Stimulated activated effector memory CD8-positive, alpha-beta T cell treated with anti-CD3 and anti-CD28 coated beads, Interleukin-12 subunit alpha, Interleukin-12 subunit beta, amount 100 ng/mL, for 72 hours (primary cell): Measurements from ENCODE around the gene CDC14B.
A peak's percentile ranks its signal among the peaks of the same experiment; 100 is the strongest.

Experiments
- ATAC-seq: fragments of 150-1000 bp; cut with Tn5 transposase; 2 replicates; pipeline ENCODE4 v1.10.0; 2021
- DNase-seq, 2 donors: peaks; one replicate each; pipeline ENCODE4 v3.0.0; 2021 to 2022; ENCODE audit warnings: low spot score in 2 of 2
- H3K27ac Mint-ChIP-seq: one replicate; pipeline ENCODE4 v1.8.0; 2022; ENCODE audit warnings: mild to moderate bottlenecking, mixed read lengths
- H3K36me3 Mint-ChIP-seq: one replicate; pipeline ENCODE4 v1.8.0; 2022; ENCODE audit warnings: mild to moderate bottlenecking, mixed read lengths
- H3K4me1 Mint-ChIP-seq: one replicate; pipeline ENCODE4 v1.8.0; 2022; ENCODE audit warnings: mixed read lengths
- H3K4me3 Mint-ChIP-seq: one replicate; pipeline ENCODE4 v1.8.0; 2022; ENCODE audit warnings: mild to moderate bottlenecking, mixed read lengths
- H3K9me3 Mint-ChIP-seq: one replicate; pipeline ENCODE4 v1.8.0; 2022; ENCODE audit warnings: mixed read lengths

CDC14B gene

DNA sequence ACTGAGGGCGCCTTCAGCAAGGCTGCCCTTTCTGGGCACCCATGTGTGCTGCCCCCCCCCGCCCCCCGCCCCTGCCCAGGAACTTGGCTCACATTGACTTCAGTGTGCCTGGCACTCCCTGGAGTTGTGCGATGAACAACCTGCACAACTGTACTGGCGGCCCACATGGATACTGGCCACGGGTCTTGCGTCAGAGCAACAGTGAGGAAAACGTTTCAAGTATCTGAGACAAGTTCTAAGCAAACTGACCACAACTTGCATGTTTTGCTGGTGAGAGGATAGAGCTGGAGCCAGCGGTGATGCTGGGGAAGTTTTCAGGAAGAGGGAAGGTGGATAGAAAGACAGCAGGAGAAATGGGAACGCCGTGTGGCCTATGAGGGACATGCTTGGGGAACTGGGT lies 124.3 kb downstream of the CDC14B start:
- Mint-ChIP-seq H3K36me3 (peaks cover 16% of the 10 kb centered on the region), H3K4me3 (no peak overlapping the region), H3K4me1 (peaks cover 6% of the 10 kb centered on the region), H3K9me3 (no peaks in the 10 kb centered on the region), H3K27ac (no peak overlapping the region)
- ATAC-seq (no peak), DNase-seq (no peak)

DNA sequence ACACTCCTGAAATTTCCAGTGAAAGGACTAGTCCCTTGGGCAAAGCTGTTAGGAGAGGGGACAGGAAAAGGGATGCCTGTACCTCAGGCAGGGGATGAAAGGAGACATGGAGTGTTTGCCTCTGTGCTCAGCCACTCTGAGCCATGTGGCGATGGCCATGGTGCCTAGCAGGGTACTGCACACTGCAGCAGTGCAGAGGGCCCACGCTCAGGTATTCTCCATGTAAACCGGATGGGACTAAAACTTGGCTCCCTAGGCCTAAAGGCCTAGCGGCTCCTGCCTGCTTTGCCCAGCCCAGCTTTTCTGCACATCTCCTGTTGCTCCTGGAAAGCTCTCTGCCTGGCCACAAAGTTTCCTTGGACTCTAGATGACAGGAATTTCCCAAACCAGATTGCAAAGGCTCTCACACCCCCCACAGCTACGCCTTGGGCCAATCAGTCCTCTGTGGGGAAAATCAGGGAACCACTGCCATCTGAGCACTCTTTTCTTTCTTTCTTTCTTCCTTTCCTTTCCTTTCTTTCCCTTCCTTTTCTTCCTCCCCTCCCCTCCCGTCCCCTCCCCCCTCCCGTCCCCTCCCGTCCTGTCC lies 125.3 kb downstream of the CDC14B start:
- H3K9me3 Mint-ChIP-seq = no peaks in the 10 kb centered on the region
- no peak overlapping the region for H3K4me3 Mint-ChIP-seq
- peaks cover 27% of the 10 kb centered on the region for H3K36me3 Mint-ChIP-seq
- ATAC-seq (no peak), DNase-seq (no peak)
- H3K27ac Mint-ChIP-seq = no peak overlapping the region
- peaks cover 6% of the 10 kb centered on the region for H3K4me1 Mint-ChIP-seq

DNA sequence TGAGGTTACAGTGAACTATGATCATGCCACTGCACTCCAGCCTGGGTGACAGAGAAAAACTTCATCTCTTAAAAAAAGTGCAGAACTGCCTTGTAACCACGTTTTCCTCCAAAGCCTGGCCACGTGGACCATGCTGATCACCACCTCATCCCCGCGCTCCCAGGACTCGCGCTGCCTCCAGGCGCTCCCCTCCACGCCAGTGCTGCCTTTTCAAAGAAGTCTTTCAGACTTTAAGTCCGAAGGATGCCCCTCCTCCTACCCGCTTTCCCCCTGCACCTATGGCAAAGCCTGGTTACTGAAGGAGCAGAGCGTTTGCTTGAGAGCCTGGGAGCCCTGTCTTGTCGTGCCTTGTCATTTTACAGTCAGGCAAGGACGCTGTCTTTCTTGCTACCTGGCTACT lies 125.9 kb downstream of the CDC14B start:
- Mint-ChIP-seq H3K27ac (no peak overlapping the region), H3K9me3 (no peaks in the 10 kb centered on the region), H3K36me3 (peaks cover 28% of the 10 kb centered on the region), H3K4me1 (peaks cover 6% of the 10 kb centered on the region), H3K4me3 (no peak overlapping the region)
- ATAC-seq = no peak
- DNase-seq = no peak

DNA sequence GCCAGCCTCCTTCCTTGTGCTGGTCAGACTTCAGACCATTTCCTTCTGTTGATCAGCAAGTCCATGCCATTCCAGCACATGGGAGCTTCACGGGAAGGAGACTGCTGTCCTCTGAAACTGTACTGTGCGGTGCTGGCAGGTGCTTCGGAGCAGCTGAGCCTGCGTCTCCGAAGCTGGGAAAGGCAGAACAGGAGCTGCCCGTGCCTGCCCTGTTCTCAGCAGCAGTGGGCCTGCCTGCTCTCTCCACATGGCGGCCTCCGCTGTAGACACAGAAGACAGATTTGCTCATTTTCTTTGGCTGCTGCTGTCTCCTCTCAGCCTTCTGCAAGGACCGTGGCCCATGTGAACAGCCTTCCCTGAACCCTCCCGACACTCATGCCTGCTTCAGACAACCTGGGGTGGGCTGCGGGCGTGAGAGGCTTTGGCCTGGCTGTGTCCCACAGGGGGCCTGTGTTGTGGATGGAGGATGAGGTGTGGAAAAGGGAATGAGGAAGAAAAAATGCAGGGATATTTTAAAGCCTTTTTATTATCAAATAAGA lies 126.6 kb downstream of the CDC14B start:
- Mint-ChIP-seq H3K27ac (no peak overlapping the region), H3K4me3 (no peak overlapping the region), H3K9me3 (no peaks in the 10 kb centered on the region), H3K36me3 (peaks cover 33% of the 10 kb centered on the region), H3K4me1 (peaks cover 6% of the 10 kb centered on the region)
- DNase-seq (no peak), ATAC-seq (no peak)

DNA sequence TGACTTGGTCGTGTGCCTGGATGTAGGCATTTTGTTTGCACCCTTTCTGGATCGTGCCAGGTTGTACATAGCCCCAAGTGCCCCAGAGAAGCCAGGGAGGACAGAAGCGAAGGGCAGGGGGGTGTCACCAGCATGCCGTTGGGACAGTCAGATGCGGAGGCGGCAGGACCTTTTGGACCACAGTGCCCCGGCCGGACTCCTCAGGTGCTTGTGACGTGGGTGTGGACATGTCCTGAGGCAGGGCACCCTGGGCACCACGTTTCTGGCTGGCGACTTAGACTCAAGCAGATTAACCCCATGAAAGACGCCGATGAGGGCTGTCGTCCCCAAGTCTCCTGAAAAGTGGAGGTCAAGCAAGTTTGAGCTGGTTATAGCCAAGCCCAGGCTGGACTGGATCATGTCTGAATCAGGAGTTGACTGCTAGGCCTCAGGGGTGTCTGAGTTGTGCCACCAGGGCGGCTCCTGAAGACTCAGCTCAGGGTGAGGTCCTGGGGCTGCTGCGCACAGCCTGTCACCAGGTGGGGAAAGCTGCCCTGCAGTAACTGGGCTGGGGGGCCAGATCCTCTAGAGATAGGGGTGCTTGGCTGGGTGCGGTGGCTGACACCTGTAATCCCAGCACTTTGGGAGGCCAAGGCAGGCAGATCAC lies 127.6 kb downstream of the CDC14B start:
- ATAC-seq = no peak
- Mint-ChIP-seq H3K4me3 (no peak overlapping the region), H3K4me1 (peaks cover 6% of the 10 kb centered on the region)

DNA sequence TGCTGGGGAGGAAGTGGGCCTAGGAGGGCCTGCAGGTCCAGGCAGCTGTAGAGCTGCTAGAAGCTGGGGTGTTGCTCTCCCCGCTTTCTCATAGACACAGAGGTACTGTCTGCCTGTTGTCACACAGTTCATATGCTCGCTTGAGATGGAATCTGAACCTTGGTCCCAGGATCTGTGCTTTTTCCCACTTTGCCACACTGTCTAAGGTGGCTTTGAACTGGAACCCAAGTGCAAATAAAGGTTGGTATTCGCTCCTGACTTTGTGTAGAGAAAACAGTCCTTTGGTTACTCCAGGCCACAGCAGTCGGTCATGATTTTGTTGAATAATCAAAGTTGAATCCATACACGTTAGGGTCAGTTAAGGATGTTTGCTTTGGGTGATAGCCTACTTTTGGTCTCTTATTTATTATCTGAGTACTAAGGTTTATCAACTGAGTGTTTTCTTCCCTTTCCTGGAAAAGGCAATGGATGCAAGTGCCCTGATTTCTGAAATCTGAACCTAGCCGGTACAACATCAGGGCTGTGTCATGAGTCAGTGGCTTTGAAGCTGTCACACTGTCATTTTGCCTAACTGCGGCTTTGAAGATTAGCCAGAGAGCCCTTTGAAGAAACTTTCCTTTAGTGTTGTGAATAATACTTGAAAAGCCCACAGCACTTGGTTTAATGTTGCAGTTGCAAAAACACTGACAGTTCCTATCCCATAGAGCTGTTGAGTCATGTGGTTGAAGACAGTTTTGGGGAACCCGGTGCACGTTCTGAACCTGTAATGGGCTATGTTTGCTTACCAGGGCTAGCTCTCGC lies 128.4 kb downstream of the CDC14B start:
- DNase-seq = no peak
- Mint-ChIP-seq H3K9me3 (no peaks in the 10 kb centered on the region), H3K4me1 (peaks cover 6% of the 10 kb centered on the region), H3K4me3 (no peak overlapping the region), H3K27ac (peak overlapping the region; percentile 78), H3K36me3 (peaks cover 50% of the 10 kb centered on the region)
- ATAC-seq = peak; percentile 80

More for the DNA sequence above, 127.6 kb downstream of the CDC14B start:
- Mint-ChIP-seq H3K9me3 (no peaks in the 10 kb centered on the region), H3K27ac (peak overlapping the region; percentile 78), H3K36me3 (peaks cover 44% of the 10 kb centered on the region)
- no peak for DNase-seq

DNA sequence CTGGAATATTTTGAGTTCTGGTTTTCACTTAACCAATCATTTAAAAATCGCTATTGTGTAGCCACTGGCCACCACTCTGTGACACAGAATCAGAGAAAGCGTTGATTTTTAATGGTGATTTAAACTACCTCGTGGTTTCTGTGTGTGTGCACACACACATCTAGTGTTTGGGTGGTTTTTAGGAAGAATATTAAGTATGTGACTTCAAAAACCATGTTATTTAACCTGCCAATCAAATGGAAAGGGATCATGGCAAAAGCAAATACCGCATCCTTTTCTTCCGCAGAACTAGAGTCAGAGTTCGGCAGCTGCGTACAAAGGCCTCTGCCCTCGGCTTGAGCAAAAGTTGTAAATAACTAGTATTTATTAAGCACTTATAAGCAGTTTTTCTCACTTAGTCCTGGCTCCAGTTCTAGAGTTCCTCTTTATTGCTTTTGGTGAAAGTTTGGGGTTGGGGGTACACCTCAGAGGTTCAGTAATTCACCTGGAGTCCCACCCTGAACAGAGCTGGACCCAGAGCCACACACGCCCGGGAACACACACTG lies 129.0 kb downstream of the CDC14B start:
- peaks cover 54% of the 10 kb centered on the region for H3K36me3 Mint-ChIP-seq
- no peak for ATAC-seq
- H3K4me3 Mint-ChIP-seq = no peak overlapping the region
- H3K4me1 Mint-ChIP-seq = peaks cover 6% of the 10 kb centered on the region
- no peaks in the 10 kb centered on the region for H3K9me3 Mint-ChIP-seq
- H3K27ac Mint-ChIP-seq = no peak overlapping the region
- no peak for DNase-seq

DNA sequence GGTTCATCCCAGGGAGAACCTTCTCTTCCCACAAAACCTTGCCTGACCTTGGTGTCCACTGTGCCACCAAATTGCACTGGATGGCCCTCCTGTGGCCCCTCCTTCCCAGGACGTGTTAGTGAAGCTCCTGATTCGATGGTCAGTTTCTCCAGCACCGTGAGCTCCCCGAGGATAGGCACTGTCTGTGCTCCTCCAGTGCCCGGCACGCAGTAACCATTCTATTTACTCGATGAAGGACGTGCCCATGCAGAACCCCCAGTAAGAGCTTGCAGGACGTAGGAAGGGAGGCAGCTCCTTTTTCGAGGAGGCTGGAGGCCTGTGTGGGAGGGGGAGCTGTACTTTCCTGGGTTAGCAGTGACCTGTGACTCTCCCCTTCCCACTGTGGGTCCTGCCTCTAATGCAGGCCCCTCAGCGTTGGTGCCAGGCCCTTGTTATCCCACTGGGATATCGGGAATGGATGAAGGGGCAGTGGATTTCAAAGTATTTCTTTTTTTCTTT lies 130.1 kb downstream of the CDC14B start:
- no peak overlapping the region for H3K4me3 Mint-ChIP-seq
- ATAC-seq (no peak), DNase-seq (no peak)
- no peaks in the 10 kb centered on the region for H3K9me3 Mint-ChIP-seq
- H3K27ac Mint-ChIP-seq = peak overlapping the region; percentile 40
- peaks cover 6% of the 10 kb centered on the region for H3K4me1 Mint-ChIP-seq
- H3K36me3 Mint-ChIP-seq = peaks cover 65% of the 10 kb centered on the region

DNA sequence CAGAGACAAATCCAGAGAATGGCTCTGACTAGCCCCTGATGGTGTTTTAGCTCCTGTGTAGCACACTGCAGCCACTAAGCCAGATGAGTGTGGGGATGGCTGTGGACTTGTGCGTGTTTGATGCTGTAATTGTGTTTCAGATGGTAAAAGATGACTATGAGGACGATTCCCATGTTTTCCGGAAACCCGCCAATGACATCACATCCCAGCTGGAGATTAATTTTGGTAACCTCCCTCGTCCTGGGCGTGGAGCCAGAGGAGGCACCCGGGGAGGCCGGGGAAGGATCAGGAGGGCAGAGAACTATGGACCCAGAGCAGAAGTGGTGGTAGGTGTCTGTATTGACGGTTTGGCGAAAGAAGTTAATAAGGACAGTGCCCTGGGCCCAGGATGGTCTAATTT lies 131.7 kb downstream of the CDC14B start:
- ATAC-seq = no peak
- no peaks in the 10 kb centered on the region for H3K9me3 Mint-ChIP-seq
- peaks cover 66% of the 10 kb centered on the region for H3K36me3 Mint-ChIP-seq
- no peak for DNase-seq
- no peak overlapping the region for H3K27ac Mint-ChIP-seq
- H3K4me1 Mint-ChIP-seq = peaks cover 17% of the 10 kb centered on the region
- H3K4me3 Mint-ChIP-seq = no peak overlapping the region

DNA sequence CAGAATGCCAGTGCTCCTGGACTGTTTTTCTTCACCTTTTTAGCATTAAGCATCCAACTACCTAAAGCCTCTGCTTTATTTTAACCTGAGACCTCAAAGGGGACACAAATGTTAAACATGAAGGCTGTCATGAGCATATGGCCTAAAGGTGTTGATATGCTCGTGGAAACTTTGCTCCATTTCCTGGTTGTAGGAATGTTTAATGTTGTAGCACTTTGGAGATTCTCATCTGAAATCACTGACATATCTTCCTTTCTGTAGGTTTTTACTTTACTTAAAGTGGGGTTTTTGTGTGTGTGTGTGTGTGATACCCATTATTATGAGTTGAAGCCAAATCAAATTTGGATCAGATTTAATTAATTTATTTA lies 132.6 kb downstream of the CDC14B start:
- ATAC-seq (no peak), DNase-seq (no peak)
- peaks cover 66% of the 10 kb centered on the region for H3K36me3 Mint-ChIP-seq
- no peak overlapping the region for H3K27ac Mint-ChIP-seq
- peaks cover 25% of the 10 kb centered on the region for H3K4me1 Mint-ChIP-seq
- no peaks in the 10 kb centered on the region for H3K9me3 Mint-ChIP-seq
- no peak overlapping the region for H3K4me3 Mint-ChIP-seq

DNA sequence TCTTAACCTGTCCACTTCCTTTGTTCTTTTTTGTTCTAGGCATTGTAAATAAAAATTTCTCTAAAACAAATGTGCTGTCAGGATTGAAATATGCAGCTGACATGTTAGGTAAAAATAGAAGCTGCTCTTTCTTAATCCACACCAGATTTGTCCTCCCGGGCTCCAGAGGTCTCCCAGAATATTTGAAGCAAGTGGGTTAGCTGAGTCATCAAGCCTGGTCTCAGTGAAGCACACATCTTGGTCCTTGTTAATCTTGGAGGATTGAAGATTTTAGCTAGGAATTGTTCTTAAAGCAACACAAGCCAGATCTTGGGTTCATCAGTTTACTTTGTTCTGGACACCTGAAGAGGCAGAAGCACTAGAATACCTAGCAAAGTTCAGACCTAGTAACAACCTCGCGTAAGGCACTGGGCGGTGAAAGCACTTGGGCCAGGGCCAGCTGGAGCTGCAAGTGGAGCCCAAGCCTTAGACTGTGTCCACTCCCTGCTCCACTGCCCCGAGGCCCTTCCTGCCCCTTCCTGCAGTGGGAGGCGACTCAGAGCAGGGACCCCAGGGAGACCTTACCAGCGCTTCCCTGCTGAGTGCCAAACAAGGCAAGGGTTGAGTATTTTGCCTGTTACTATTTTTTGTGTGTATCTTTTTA lies 133.1 kb downstream of the CDC14B start:
- Mint-ChIP-seq H3K27ac (no peak overlapping the region), H3K36me3 (peaks cover 61% of the 10 kb centered on the region), H3K9me3 (no peaks in the 10 kb centered on the region), H3K4me3 (no peak overlapping the region), H3K4me1 (peaks cover 21% of the 10 kb centered on the region)
- DNase-seq = no peak
- no peak for ATAC-seq

DNA sequence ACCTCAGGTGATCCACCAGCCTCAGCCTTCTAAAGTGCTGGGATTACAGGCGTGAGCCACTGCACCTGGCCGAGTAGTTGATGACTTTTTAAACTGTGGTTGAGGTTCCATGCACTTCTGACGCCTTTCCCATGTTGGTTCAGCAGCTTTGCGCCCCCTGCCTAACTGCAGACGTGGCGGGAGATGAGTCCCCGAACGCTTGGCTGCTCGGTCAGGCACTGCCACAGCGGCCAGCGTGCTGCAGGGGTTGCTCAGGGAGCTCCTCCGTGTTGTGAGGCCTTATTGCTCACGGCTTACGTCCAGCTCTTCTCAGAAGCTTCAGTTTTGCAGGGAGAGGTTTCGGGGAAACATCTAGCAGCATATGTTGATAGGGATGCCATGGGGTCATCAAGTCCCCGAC lies 134.4 kb downstream of the CDC14B start:
- no peak for DNase-seq
- H3K4me3 Mint-ChIP-seq = no peak overlapping the region
- no peaks in the 10 kb centered on the region for H3K9me3 Mint-ChIP-seq
- peaks cover 49% of the 10 kb centered on the region for H3K36me3 Mint-ChIP-seq
- no peak overlapping the region for H3K27ac Mint-ChIP-seq
- H3K4me1 Mint-ChIP-seq = peaks cover 20% of the 10 kb centered on the region
- ATAC-seq = no peak

DNA sequence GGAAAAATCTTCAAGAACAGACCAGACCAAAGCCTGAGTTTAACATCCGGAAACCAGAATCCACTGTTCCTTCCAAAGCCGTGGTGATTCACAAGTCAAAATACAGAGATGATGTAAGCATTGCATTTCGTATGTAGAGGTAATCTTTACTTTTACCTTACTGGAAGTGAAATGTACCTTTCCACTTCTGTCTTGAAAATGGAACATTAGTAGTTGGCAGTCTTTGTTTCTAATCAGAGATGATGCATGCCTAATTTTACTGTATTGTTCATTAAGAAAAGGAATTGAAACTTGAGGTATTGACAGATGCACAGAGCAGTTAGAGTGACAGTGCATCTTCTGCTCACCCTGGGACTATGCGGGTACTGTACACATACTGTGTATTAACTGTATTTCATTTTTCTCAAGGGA lies 135.1 kb downstream of the CDC14B start:
- peak overlapping the region; percentile 50 for H3K27ac Mint-ChIP-seq

DNA sequence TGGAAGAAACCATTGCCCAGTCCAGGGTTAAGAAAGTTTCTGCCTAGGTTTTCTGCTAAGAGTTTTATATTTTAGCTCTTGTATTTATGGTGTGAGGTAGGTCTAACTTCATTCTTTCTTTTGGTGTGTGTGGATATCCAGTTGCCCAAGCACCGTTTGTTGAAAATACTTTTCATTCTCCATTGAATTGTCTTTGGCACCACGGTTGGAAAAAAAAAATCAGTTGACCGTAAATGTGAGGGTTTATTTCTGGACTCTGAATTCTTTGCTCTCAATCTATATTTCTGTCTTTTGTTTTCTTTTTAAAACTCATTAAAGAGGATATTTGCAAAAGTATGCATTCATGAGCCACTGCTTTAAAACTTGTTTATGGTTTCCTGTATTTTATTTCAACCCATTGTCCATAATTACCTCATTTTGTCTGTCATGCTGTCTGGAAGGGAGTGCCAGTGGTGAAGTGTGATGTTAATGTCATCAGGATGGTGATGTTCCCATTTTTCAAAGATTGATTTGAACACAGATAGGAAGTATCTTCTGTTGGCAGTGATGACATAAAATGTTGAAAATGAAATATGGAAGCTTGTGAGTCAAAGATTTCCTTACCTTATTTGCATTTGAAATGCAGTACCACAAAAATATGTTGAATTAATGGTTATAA lies 135.8 kb downstream of the CDC14B start:
- H3K4me1 Mint-ChIP-seq = peaks cover 21% of the 10 kb centered on the region
- H3K9me3 Mint-ChIP-seq = no peaks in the 10 kb centered on the region
- H3K4me3 Mint-ChIP-seq = no peak overlapping the region
- H3K27ac Mint-ChIP-seq = peak overlapping the region; percentile 50
- ATAC-seq (no peak), DNase-seq (no peak)
- H3K36me3 Mint-ChIP-seq = peaks cover 38% of the 10 kb centered on the region

More for the DNA sequence above, 135.1 kb downstream of the CDC14B start:
- ATAC-seq (peak; percentile 88), DNase-seq (no peak)
- Mint-ChIP-seq H3K4me1 (peaks cover 20% of the 10 kb centered on the region), H3K9me3 (no peaks in the 10 kb centered on the region), H3K36me3 (peaks cover 41% of the 10 kb centered on the region), H3K4me3 (no peak overlapping the region)
